ENCODE results near the gene MYCBPAP.

Gene MYCBPAP

GRCh38 chr17:50558091-50558490 lies 49.9 kb downstream of the MYCBPAP start:
- no peaks in the 10 kb centered on the region for H3K36me3 ChIP-seq
- no peak for TF ChIP-seq Cebpa-rat (IDR thresholded peaks at IDR 0.05)
- H3K4me3 ChIP-seq: no peak overlapping the region
- no peak overlapping the region for H3K4me2 ChIP-seq
- H4K20me1 ChIP-seq: peaks cover 0 to 66% (median 40%) of the 10 kb centered on the region in 11 experiments; a peak in 18 of 22 replicates
- peaks cover 66 to 76% (median 69%) of the 10 kb centered on the region in 11 experiments for H3K27me3 ChIP-seq
- H3K27ac ChIP-seq: no peak overlapping the region
- H3K4me1 ChIP-seq: peaks cover 21 to 34% (median 25%) of the 10 kb centered on the region in 10 experiments
- H3K9ac ChIP-seq: no peak overlapping the region
- peaks cover 0 to 9% (median 0%) of the 10 kb centered on the region in 11 experiments; a peak in 4 of 22 replicates for H3K9me3 ChIP-seq (replicated peaks in 1 of 11)

GRCh38 chr17:50558581-50558940 lies 50.3 kb downstream of the MYCBPAP start:
- H4K20me1 ChIP-seq: peaks cover 0 to 71% (median 45%) of the 10 kb centered on the region in 11 experiments; a peak in 18 of 22 replicates
- H3K4me1 ChIP-seq: peaks cover 21 to 34% (median 25%) of the 10 kb centered on the region in 10 experiments
- H3K36me3 ChIP-seq: no peaks in the 10 kb centered on the region
- H3K27me3 ChIP-seq: peaks cover 71 to 81% (median 74%) of the 10 kb centered on the region in 11 experiments
- no peak overlapping the region for H3K9ac ChIP-seq
- 0 out of 20 replicates have a peak overlapping the region, but pooled peaks of 3 of the 10 experiments have one; percentile 8 to 39 (median 9) for H3K4me3 ChIP-seq
- H3K9me3 ChIP-seq (replicated peaks in 1 of 11): peaks cover 0 to 9% (median 0%) of the 10 kb centered on the region in 11 experiments; a peak in 4 of 22 replicates
- TF ChIP-seq Cebpa-rat (IDR thresholded peaks at IDR 0.05): no peak
- no peak overlapping the region for H3K27ac ChIP-seq
- H3K4me2 ChIP-seq: peak overlapping the region in 8 of 11 experiments; percentile 96 to 99 (median 98); a peak in 15 of 22 replicates

GRCh38 chr17:50558941-50559614 lies 50.8 kb downstream of the MYCBPAP start:
- H3K4me3 ChIP-seq: peak overlapping the region in 8 of 10 experiments; percentile 8 to 71 (median 26); a peak in 5 of 20 replicates
- peaks cover 76 to 86% (median 79%) of the 10 kb centered on the region in 11 experiments for H3K27me3 ChIP-seq
- H3K9ac ChIP-seq: no peak overlapping the region
- peak overlapping the region; percentile 94 to 99 (median 98) for H3K4me2 ChIP-seq
- no peak for TF ChIP-seq Cebpa-rat (IDR thresholded peaks at IDR 0.05)
- H3K4me1 ChIP-seq: peaks cover 21 to 34% (median 25%) of the 10 kb centered on the region in 10 experiments
- H3K9me3 ChIP-seq (replicated peaks in 1 of 11): peaks cover 0 to 9% (median 0%) of the 10 kb centered on the region in 11 experiments; a peak in 4 of 22 replicates
- H4K20me1 ChIP-seq: peaks cover 0 to 73% (median 48%) of the 10 kb centered on the region in 11 experiments; a peak in 18 of 22 replicates
- no peaks in the 10 kb centered on the region for H3K36me3 ChIP-seq
- H3K27ac ChIP-seq: no peak overlapping the region

- H3K9ac ChIP-seq: no peak overlapping the region
- no peak overlapping the region for H3K27ac ChIP-seq
- peak overlapping the region; percentile 22 to 71 (median 59); a peak in 13 of 20 replicates for H3K4me3 ChIP-seq
- peaks cover 0 to 9% (median 0%) of the 10 kb centered on the region in 11 experiments; a peak in 4 of 22 replicates for H3K9me3 ChIP-seq (replicated peaks in 1 of 11)
- TF ChIP-seq Cebpa-rat (IDR thresholded peaks at IDR 0.05): no peak
- H3K4me1 ChIP-seq: peaks cover 21 to 34% (median 25%) of the 10 kb centered on the region in 10 experiments
- peaks cover 0 to 72% (median 48%) of the 10 kb centered on the region in 11 experiments; a peak in 18 of 22 replicates for H4K20me1 ChIP-seq
- peak overlapping the region; percentile 94 to 99 (median 98) for H3K4me2 ChIP-seq
- no peaks in the 10 kb centered on the region for H3K36me3 ChIP-seq
- peaks cover 83 to 92% (median 85%) of the 10 kb centered on the region in 11 experiments for H3K27me3 ChIP-seq
Observed at GRCh38 chr17:50559674-50560184, 51.5 kb downstream of the MYCBPAP start.

DNA sequence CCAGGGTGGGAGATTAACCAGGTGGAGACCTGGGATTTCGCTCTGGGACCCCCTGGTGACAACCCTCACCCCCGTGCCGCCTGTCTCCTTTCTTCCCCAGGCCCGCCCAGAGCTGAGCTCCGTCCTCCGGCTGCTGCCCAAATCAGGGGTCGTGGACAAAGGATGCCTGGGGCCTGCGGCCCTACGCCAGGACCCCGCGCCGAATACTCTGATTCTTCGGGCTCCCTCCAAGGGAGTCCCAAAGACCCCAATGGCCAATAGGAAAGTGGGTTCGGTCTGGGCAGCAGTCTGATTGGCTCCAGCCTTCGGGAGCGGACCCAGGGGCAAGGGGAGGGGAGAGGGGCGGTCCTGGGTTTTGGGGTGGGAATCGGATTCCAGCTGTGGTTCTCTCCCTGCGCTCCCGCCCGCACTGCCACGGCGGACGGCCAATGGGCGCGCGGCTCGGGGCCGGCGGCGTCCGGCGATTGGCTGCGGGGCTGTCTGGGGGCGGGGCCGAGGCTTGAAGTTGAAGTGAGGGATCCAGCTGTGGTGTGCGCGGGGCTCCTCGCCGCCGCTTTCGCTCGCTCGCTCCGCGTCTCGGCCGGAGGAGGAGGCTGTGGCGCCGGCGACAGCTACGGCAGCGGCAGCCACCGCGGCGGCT lies 52.1 kb downstream of the MYCBPAP start, which contains the start of gene CACNA1G:
Gene CACNA1G (plus strand): TSS at position 531 of the 640 bp plus-strand sequence. CDS start 745 bp downstream, outside the sequence.
- H3K4me1 ChIP-seq: peaks cover 21 to 34% (median 26%) of the 10 kb centered on the region in 10 experiments
- peak within 1 kb of the TSS in 10 of 11 experiments; percentile 42 to 70 (median 57); a peak in 15 of 22 replicates for H3K9ac ChIP-seq
- no peak for TF ChIP-seq Cebpa-rat (IDR thresholded peaks at IDR 0.05)
- H3K4me2 ChIP-seq: peak within 1 kb of the TSS; percentile 94 to 99 (median 98)
- peaks cover 0 to 9% (median 0%) of the 10 kb centered on the region in 11 experiments; a peak in 4 of 22 replicates for H3K9me3 ChIP-seq (replicated peaks in 1 of 11)
- no peak within 1 kb of the TSS for H3K27ac ChIP-seq
- peaks cover 0 to 72% (median 48%) of the 10 kb centered on the region in 11 experiments; a peak in 18 of 22 replicates for H4K20me1 ChIP-seq
- no peaks in the 10 kb centered on the region for H3K36me3 ChIP-seq
- peaks cover 89 to 98% (median 91%) of the 10 kb centered on the region in 11 experiments for H3K27me3 ChIP-seq
- H3K4me3 ChIP-seq: peak within 1 kb of the TSS; percentile 44 to 71 (median 59)

GRCh38 chr17:50560931-50561745 lies 52.9 kb downstream of the MYCBPAP start:
- Histone ChIP-seq H3K4me1 (peaks cover 21 to 35% (median 28%) of the 10 kb centered on the region in 10 experiments), H3K27me3 (peaks cover 91 to 100% (median 99%) of the 10 kb centered on the region in 11 experiments), H3K9ac (peak overlapping the region in 10 of 11 experiments; percentile 42 to 70 (median 57); a peak in 15 of 22 replicates)

DNA sequence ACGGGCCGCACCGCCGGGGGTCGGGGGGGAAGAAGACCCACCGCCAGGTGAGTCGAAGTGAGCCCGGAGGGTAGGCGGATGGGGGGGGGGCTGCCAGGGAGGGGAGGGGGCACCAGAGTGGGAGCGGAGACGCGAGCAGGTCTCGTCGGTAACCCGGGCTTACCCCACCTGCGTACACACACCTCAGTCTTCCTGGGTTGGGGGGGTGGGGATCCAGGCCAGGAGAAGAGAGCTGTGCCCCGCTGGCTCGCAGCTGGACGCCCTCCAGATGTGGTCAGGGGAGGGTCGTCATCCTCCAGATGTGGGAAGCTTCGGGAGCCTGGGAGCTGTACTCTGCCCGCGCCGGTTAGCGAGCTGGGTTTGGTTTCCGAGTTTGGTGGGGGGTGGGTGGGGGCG lies 53.5 kb downstream of the MYCBPAP start:
- H3K9me3 ChIP-seq (replicated peaks in 1 of 11): peaks cover 0 to 9% (median 0%) of the 10 kb centered on the region in 11 experiments; a peak in 4 of 22 replicates
- H4K20me1 ChIP-seq: peaks cover 0 to 63% (median 48%) of the 10 kb centered on the region in 11 experiments; a peak in 18 of 22 replicates
- peaks cover 94 to 100% (median 100%) of the 10 kb centered on the region in 11 experiments for H3K27me3 ChIP-seq
- no peak overlapping the region for H3K27ac ChIP-seq
- H3K9ac ChIP-seq: no peak overlapping the region
- H3K4me1 ChIP-seq: peaks cover 21 to 35% (median 28%) of the 10 kb centered on the region in 10 experiments
- TF ChIP-seq Cebpa-rat (IDR thresholded peaks at IDR 0.05): no peak
- peak overlapping the region in 2 of 10 experiments; percentile 61 to 65; a peak in 3 of 20 replicates for H3K4me3 ChIP-seq
- H3K36me3 ChIP-seq: no peaks in the 10 kb centered on the region
- peak overlapping the region in 10 of 11 experiments; percentile 94 to 99 (median 98); a peak in 12 of 22 replicates for H3K4me2 ChIP-seq

More at GRCh38 chr17:50560931-50561745, 52.9 kb downstream of the MYCBPAP start:
- H3K9me3 ChIP-seq (replicated peaks in 1 of 11): peaks cover 0 to 9% (median 0%) of the 10 kb centered on the region in 11 experiments; a peak in 4 of 22 replicates
- H3K4me2 ChIP-seq: peak overlapping the region; percentile 94 to 99 (median 98)
- peak overlapping the region; percentile 44 to 71 (median 59) for H3K4me3 ChIP-seq
- H3K36me3 ChIP-seq: no peaks in the 10 kb centered on the region
- no peak for TF ChIP-seq Cebpa-rat (IDR thresholded peaks at IDR 0.05)
- H4K20me1 ChIP-seq: peaks cover 0 to 64% (median 48%) of the 10 kb centered on the region in 11 experiments; a peak in 18 of 22 replicates
- H3K27ac ChIP-seq: no peak overlapping the region
